CD14-positive monocyte (primary cell): ENCODE results near the gene COX6A2. TPM values are rescaled to one million over a fixed set of nuclear protein-coding genes. Genes with fewer than 3 reads are reported as not detected.
"Not testable (repeated sequence)": the region's sequence is repeated elsewhere in the genome, so short reads cannot be mapped to it uniquely, and the experiment has no call there.

Source experiments
- DNase-seq, 3 donors: peaks; one replicate each; pipeline ENCODE4 v3.0.0-alpha.2; 2011 to 2022
- H2AFZ ChIP-seq: 2 replicates; pipeline ENCODE4 v1.6.0; 2012; ENCODE audit warnings: mild to moderate bottlenecking, low read depth, low read length, inconsistent platforms; ENCODE audit not compliant: insufficient read depth, poor library complexity, severe bottlenecking
- H3K27ac ChIP-seq, 2 donors: 1 replicate in 1 of 2; 2 replicates in 1 of 2; pipeline ENCODE4 v1.5.1; 2012 to 2013; ENCODE audit warnings: low read length in 2 of 2, control low read depth in 1 of 2, inconsistent platforms in 1 of 2, low read depth in 1 of 2, mild to moderate bottlenecking in 1 of 2
- H3K27me3 ChIP-seq, 2 donors: one replicate each; pipeline versions ENCODE4 v1.6.0 to v1.6.1; 2011 to 2013; ENCODE audit warnings: low read length in 2 of 2; ENCODE audit not compliant: control insufficient read depth in 2 of 2, insufficient read depth in 2 of 2
- H3K36me3 ChIP-seq, 2 donors: replicated peaks in 1 of 2; 1 replicate in 1 of 2; 2 replicates in 1 of 2; pipeline versions ENCODE4 v1.5.1 to v1.6.1; 2012 to 2013; ENCODE audit warnings: low read length in 2 of 2, control low read depth in 1 of 2, inconsistent platforms in 1 of 2, mild to moderate bottlenecking in 1 of 2; ENCODE audit not compliant: insufficient read depth in 2 of 2, control insufficient read depth in 1 of 2
- H3K4me1 ChIP-seq, 2 donors: 1 replicate in 1 of 2; 2 replicates in 1 of 2; pipeline versions ENCODE4 v1.5.1 to v1.6.1; 2012 to 2013; ENCODE audit warnings: low read length in 2 of 2, control low read depth in 1 of 2, inconsistent platforms in 1 of 2, mild to moderate bottlenecking in 1 of 2, moderate library complexity in 1 of 2; ENCODE audit not compliant: insufficient read depth in 2 of 2, control insufficient read depth in 1 of 2
- H3K4me2 ChIP-seq: replicated peaks from 2 replicates; pipeline ENCODE3; 2012; ENCODE audit warnings: low read length, moderate library complexity, mild to moderate bottlenecking; ENCODE audit not compliant: poor library complexity, severe bottlenecking; ENCODE audit errors: extremely low read depth
- H3K4me3 ChIP-seq, 3 experiments: fragments of 200-600 bp in 1 of 3; sonication (generic) in 1 of 3; replicated peaks in 1 of 3; 1 replicate in 2 of 3; 2 replicates in 1 of 3; pipeline ENCODE4 v1.5.1; 2011 to 2013; ENCODE audit warnings: low read length in 3 of 3, mild to moderate bottlenecking in 3 of 3, control low read depth in 2 of 3, low read depth in 2 of 3, inconsistent platforms in 1 of 3, moderate library complexity in 1 of 3
- H3K79me2 ChIP-seq: 2 replicates; pipeline ENCODE4 v1.6.0; 2012; ENCODE audit warnings: mild to moderate bottlenecking, control low read depth, inconsistent platforms, low read length, moderate library complexity; ENCODE audit not compliant: insufficient read depth
- H3K9ac ChIP-seq: 2 replicates; pipeline ENCODE4 v1.6.0; 2017; ENCODE audit warnings: low read length, mild to moderate bottlenecking; ENCODE audit not compliant: insufficient read depth, poor library complexity, severe bottlenecking
- H3K9me3 ChIP-seq, 2 donors: replicated peaks in 1 of 2; 1 replicate in 1 of 2; 2 replicates in 1 of 2; pipeline versions ENCODE4 v1.5.1 to v1.6.1; 2012 to 2013; ENCODE audit warnings: low read length in 2 of 2, control low read depth in 1 of 2; ENCODE audit not compliant: control insufficient read depth in 1 of 2, insufficient read depth in 1 of 2
- H4K20me1 ChIP-seq: 2 replicates; pipeline ENCODE4 v1.6.0; 2012; ENCODE audit warnings: mild to moderate bottlenecking, low read length, control low read depth, moderate library complexity; ENCODE audit not compliant: insufficient read depth
- H3K27ac Mint-ChIP-seq, 7 donors: one replicate each; pipeline ENCODE4 v1.8.0; 2020; ENCODE audit warnings: mild to moderate bottlenecking in 7 of 7, mixed read lengths in 7 of 7, moderate library complexity in 6 of 7, inconsistent platforms in 2 of 7
- H3K27me3 Mint-ChIP-seq, 3 donors: one replicate each; pipeline ENCODE4 v1.8.0; 2021 to 2022; ENCODE audit warnings: low read depth in 3 of 3, mild to moderate bottlenecking in 3 of 3, mixed read lengths in 3 of 3, moderate library complexity in 3 of 3, inconsistent platforms in 1 of 3
- H3K36me3 Mint-ChIP-seq, 2 donors: one replicate each; pipeline ENCODE4 v1.8.0; 2020; ENCODE audit warnings: mixed read lengths in 2 of 2, inconsistent platforms in 1 of 2, mild to moderate bottlenecking in 1 of 2
- H3K4me1 Mint-ChIP-seq: one replicate; pipeline ENCODE4 v1.8.0; 2020; ENCODE audit warnings: mild to moderate bottlenecking, mixed read lengths
- H3K4me3 Mint-ChIP-seq, 2 donors: one replicate each; pipeline ENCODE4 v1.8.0; 2020; ENCODE audit warnings: mild to moderate bottlenecking in 2 of 2, mixed read lengths in 2 of 2, moderate library complexity in 1 of 2
- H3K9me3 Mint-ChIP-seq, 7 donors: one replicate each; pipeline ENCODE4 v1.8.0; 2020 to 2022; ENCODE audit warnings: mixed read lengths in 7 of 7, mild to moderate bottlenecking in 6 of 7, moderate library complexity in 6 of 7, inconsistent platforms in 2 of 7
- WGBS: methylation state at CpG from one replicate; pipeline ENCODE4 v1.1.5; 2013; ENCODE audit warnings: missing lambda C conversion rate; ENCODE audit not compliant: insufficient coverage; 5-methylcytosine and 5-hydroxymethylcytosine counted together
- intact Hi-C, 2 donors: fragments of 100-400 bp; cut with micrococcal nuclease; formaldehyde crosslinking; loops; one replicate each; pipeline versions ENCODE4 v1.15.0 to v1.15.1; 2023
- polyA plus RNA-seq, 3 donors: library from polyadenylated mRNA; depleted of rRNA in 1 of 3; unstranded in 2 of 3; stranded (reverse) in 1 of 3; fragments of 300-500 nt in 2 of 3; fragments of >200 nt in 1 of 3; fragmentation: Illumina TruSeq in 2 of 3; gene quantifications; 1 replicate in 2 of 3; 2 replicates in 1 of 3; pipeline ENCODE4 v1.2.3, GENCODE V29; 2012 to 2021
- TF ChIP-seq, protein P1 (sequence below): fragments of 200-600 bp; IDR thresholded peaks from one replicate; pipeline ENCODE4 v1.8.0; 2022; ENCODE audit warnings: antibody characterized with exemption, mild to moderate bottlenecking

Gene COX6A2
- polyA plus RNA-seq, 3 donors = not detected

DNA sequence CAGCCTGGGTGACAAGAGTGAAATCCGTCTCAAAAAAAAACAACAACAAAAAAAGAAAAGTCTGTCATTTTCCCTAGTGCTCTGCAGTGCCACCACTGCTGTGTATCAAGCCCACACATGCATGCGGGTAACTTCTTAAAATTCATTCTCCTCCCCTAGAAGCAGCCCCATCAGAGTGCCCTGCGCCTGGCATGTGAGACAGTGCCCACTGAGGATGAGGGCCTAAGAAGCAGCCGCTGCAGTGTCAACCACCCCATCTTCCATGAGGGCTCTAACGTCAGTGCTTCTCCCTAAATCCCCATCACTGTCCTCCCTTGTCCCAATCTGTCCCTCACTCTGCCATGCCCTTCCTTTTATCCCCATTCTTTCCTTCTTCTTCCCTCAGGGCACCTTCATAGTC is 10.2 kb downstream of the COX6A2 start:
- Mint-ChIP-seq H3K27me3 (peaks cover 5 to 10% (median 9%) of the 10 kb centered on the region in 3 donors), H3K36me3 (no peaks in the 10 kb centered on the region), H3K27ac (no peak overlapping the region), H3K9me3 (peaks cover 0 to 5% (median 0%) of the 10 kb centered on the region in 7 donors), H3K4me1 (peaks cover 3% of the 10 kb centered on the region), H3K4me3 (no peak overlapping the region)
- Histone ChIP-seq H3K27ac (no peak overlapping the region), H2AFZ (no peak overlapping the region), H3K27me3 (no peaks in the 10 kb centered on the region), H3K4me1 (no peaks in the 10 kb centered on the region), H3K9me3 (no peaks in the 10 kb centered on the region), H3K36me3 (no peaks in the 10 kb centered on the region), H4K20me1 (no peaks in the 10 kb centered on the region), H3K4me2 (no peak overlapping the region), H3K4me3 (no peak overlapping the region), H3K79me2 (no peaks in the 10 kb centered on the region), H3K9ac (no peak overlapping the region)
- no peak for DNase-seq
- TF ChIP-seq, protein P1, sequence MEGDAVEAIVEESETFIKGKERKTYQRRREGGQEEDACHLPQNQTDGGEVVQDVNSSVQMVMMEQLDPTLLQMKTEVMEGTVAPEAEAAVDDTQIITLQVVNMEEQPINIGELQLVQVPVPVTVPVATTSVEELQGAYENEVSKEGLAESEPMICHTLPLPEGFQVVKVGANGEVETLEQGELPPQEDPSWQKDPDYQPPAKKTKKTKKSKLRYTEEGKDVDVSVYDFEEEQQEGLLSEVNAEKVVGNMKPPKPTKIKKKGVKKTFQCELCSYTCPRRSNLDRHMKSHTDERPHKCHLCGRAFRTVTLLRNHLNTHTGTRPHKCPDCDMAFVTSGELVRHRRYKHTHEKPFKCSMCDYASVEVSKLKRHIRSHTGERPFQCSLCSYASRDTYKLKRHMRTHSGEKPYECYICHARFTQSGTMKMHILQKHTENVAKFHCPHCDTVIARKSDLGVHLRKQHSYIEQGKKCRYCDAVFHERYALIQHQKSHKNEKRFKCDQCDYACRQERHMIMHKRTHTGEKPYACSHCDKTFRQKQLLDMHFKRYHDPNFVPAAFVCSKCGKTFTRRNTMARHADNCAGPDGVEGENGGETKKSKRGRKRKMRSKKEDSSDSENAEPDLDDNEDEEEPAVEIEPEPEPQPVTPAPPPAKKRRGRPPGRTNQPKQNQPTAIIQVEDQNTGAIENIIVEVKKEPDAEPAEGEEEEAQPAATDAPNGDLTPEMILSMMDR = no peak
- intact Hi-C loops = no loop called here
- 100% methylated on average over 5 of the region's 5 CpGs for WGBS

DNA sequence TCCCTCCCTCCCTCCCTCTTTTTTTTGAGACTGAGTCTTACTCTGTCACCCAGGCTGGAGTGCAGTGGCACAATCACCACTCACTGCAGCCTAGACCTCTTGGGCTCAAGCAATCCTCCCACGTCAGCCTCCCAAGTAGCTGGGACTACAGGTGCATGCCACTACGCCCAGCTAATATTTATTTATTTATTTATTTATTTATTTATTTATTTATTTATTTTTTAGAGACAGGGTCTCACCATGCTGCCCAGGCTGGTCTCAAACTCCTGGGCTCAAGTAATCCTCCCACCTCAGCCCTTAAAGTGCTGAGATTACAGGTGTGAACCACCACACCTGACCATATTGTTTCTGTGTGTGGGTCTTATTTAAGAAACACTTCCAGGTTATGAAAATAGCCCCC is 11.1 kb downstream of the COX6A2 start:
- H3K79me2 ChIP-seq, H2AFZ ChIP-seq, H3K27me3 Mint-ChIP-seq, H3K9me3 Mint-ChIP-seq, H3K36me3 ChIP-seq, H3K36me3 Mint-ChIP-seq, H3K9ac ChIP-seq, H3K4me3 Mint-ChIP-seq, intact Hi-C loops, H3K27ac Mint-ChIP-seq, H3K4me3 ChIP-seq, H3K27me3 ChIP-seq, H3K27ac ChIP-seq, H3K4me1 ChIP-seq, H3K4me1 Mint-ChIP-seq, H3K9me3 ChIP-seq, H4K20me1 ChIP-seq, H3K4me2 ChIP-seq, DNase-seq: not testable (repeated sequence)
- WGBS = no CpG with 5 or more reads among the region's 2 CpGs
